Thoracic aorta (tissue), 2 donors: ENCODE measurements around the gene ST6GALNAC3. TPM values are rescaled to one million over a fixed set of nuclear protein-coding genes. Genes with fewer than 3 reads are reported as not detected.

Experiments
- ATAC-seq: fragments of 150-250 bp; one replicate; pipeline ENCODE4 v1.8.0; 2017; ENCODE audit warnings: low read depth; ENCODE audit not compliant: insufficient number of reproducible peaks, low FRiP score
- DNase-seq: peaks from one replicate; pipeline ENCODE4 v3.0.0-alpha.2; 2020; ENCODE audit warnings: low spot score
- H3K27ac ChIP-seq, 2 donors: fragments of 200-600 bp; sonication (generic); 1 replicate in 1 of 2; 2 replicates in 1 of 2; pipeline ENCODE4 v1.5.1; 2016; ENCODE audit warnings: mild to moderate bottlenecking in 2 of 2, moderate library complexity in 2 of 2
- H3K27me3 ChIP-seq: fragments of 200-600 bp; sonication (generic); replicated peaks from 2 replicates; pipeline ENCODE4 v1.6.0; 2016; ENCODE audit warnings: mild to moderate bottlenecking; ENCODE audit not compliant: insufficient read depth
- H3K36me3 ChIP-seq: fragments of 200-600 bp; sonication (generic); one replicate; pipeline ENCODE4 v1.5.1; 2016
- H3K4me1 ChIP-seq, 2 donors: fragments of 200-600 bp; sonication (generic); 1 replicate in 1 of 2; 2 replicates in 1 of 2; pipeline versions ENCODE4 v1.5.1 to v1.6.0; 2016; ENCODE audit warnings: low read depth in 2 of 2, mild to moderate bottlenecking in 1 of 2; ENCODE audit not compliant: control insufficient read depth in 1 of 2
- H3K4me3 ChIP-seq: fragments of 200-600 bp; sonication (generic); 2 replicates; pipeline ENCODE4 v1.5.1; 2016; ENCODE audit warnings: mild to moderate bottlenecking
- H3K9me3 ChIP-seq: fragments of 200-600 bp; sonication (generic); 2 replicates; pipeline ENCODE4 v1.5.1; 2016
- total RNA-seq, 2 donors: library from RNA; depleted of rRNA; stranded (reverse); fragments of >200 nt; gene quantifications; one replicate each; pipeline versions ENCODE4 v1.1.0 to v1.2.3, GENCODE V29; 2016
- TF ChIP-seq, protein P1 (sequence below): fragments of 200-600 bp; sonication (generic); IDR thresholded peaks from one replicate; pipeline ENCODE4 v1.5.1; 2019; ENCODE audit warnings: antibody characterized with exemption

Gene ST6GALNAC3
- total RNA-seq, 2 donors from 2014 or later, result 1.4 to 9.5 TPM

DNA sequence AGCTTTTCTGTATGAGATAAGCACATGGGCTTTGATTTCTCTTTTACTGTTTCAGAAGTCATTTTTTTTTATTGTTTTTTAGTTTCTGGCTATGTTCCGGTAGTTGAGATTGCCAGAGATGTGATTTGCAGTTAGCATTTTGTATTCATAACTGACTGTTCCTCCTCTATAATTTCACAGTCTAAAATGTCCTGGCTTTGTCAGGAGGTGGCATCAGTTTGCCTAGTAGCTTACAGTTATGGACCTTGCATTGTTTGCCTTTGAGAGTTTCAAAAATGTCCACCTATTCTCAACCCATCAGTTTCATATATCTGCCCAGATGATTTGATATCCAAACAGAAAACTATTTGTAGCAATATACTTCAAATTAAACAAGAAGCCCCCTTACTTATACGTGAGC, 39.5 kb upstream of the ST6GALNAC3 start:
- H3K4me3 ChIP-seq, result no peak overlapping the region
- ATAC-seq, result no peak
- TF ChIP-seq, protein P1, sequence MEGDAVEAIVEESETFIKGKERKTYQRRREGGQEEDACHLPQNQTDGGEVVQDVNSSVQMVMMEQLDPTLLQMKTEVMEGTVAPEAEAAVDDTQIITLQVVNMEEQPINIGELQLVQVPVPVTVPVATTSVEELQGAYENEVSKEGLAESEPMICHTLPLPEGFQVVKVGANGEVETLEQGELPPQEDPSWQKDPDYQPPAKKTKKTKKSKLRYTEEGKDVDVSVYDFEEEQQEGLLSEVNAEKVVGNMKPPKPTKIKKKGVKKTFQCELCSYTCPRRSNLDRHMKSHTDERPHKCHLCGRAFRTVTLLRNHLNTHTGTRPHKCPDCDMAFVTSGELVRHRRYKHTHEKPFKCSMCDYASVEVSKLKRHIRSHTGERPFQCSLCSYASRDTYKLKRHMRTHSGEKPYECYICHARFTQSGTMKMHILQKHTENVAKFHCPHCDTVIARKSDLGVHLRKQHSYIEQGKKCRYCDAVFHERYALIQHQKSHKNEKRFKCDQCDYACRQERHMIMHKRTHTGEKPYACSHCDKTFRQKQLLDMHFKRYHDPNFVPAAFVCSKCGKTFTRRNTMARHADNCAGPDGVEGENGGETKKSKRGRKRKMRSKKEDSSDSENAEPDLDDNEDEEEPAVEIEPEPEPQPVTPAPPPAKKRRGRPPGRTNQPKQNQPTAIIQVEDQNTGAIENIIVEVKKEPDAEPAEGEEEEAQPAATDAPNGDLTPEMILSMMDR, result no peak
- no peaks in the 10 kb centered on the region for H3K36me3 ChIP-seq
- DNase-seq, result no peak
- no peaks in the 10 kb centered on the region for H3K9me3 ChIP-seq
- no peaks in the 10 kb centered on the region for H3K27me3 ChIP-seq
- no peaks in the 10 kb centered on the region for H3K4me1 ChIP-seq
- H3K27ac ChIP-seq, result no peak overlapping the region

DNA sequence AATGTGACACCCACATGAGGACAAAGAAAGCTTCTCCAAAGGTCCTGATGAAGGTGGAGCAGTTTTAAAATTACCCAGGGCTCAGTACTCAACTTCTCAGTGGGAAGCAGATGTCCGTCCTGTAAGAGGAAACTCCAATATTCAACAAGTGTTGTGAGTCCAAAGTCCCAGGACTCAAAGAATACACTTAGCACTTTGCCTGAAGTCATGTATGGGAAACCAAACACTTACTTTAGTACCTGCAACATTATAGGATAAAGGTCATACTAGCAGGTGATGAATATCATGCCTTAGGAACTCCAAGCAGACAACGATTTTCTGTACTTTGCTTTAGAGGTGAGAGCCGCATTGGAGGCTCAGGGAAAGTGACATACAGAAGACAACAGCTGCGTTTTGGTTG, 37.2 kb upstream of the ST6GALNAC3 start:
- Histone ChIP-seq H3K4me1 (no peaks in the 10 kb centered on the region), H3K4me3 (no peak overlapping the region), H3K9me3 (no peaks in the 10 kb centered on the region), H3K36me3 (no peaks in the 10 kb centered on the region), H3K27ac (no peak overlapping the region), H3K27me3 (no peaks in the 10 kb centered on the region)
- ATAC-seq (no peak), DNase-seq (no peak)
- TF ChIP-seq, protein P1, result no peak

DNA sequence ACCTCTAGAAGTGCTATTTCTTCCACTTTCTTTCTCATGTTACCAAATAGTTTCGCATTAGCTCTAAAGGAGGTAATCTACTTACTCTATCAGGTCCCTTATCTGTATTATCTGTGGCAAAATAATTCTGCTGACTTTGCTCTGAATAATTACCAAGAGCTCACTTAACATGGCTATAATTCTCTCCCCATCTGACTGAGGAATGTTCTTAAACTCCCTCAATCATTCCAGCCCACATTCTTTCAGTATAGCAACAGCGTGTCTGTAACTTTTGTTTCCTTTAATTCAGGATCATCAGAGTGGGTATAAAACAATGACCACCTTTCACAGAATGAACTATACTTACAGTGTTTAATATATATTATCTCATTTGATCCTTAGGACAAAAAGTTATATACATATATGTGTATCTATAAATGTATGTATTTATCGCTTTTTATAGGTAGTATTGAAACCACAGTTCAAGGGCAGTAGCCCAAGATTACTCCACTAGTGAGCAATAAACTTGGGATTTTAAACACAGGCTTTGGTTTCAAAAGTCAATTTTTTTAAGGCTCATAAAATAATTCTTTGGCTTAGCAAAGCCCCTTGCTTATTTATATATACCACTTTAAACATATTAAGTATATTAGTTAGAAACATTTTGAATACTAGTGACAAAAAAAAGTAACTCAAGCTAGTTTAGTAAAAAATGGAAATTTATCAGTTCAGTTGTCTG, 36.1 kb upstream of the ST6GALNAC3 start:
- Histone ChIP-seq H3K4me1 (no peaks in the 10 kb centered on the region), H3K9me3 (no peaks in the 10 kb centered on the region), H3K36me3 (no peaks in the 10 kb centered on the region), H3K27me3 (no peaks in the 10 kb centered on the region), H3K4me3 (no peak overlapping the region), H3K27ac (no peak overlapping the region)
- DNase-seq, result no peak
- TF ChIP-seq, protein P1, result no peak
- ATAC-seq, result no peak

DNA sequence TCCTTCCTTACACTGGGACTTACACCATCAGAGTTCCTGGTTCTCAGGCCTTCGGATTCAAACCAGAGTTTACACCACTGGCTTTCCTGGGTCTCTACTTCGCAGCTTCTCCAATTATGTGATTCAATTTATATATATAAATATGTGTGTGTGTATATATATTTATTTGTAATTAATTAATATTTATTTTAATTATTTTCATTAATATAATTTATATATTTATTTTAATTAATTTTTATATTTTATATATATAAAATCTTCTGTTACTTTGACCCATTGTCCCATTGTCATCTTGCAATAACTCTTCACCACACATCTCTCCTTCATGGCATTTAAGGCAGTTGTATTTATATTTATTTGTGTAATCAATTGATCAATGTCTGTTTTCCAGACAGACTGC, 28.4 kb upstream of the ST6GALNAC3 start:
- Histone ChIP-seq H3K4me1 (no peaks in the 10 kb centered on the region), H3K9me3 (no peaks in the 10 kb centered on the region), H3K4me3 (no peak overlapping the region), H3K27ac (no peak overlapping the region), H3K27me3 (no peaks in the 10 kb centered on the region), H3K36me3 (no peaks in the 10 kb centered on the region)
- ATAC-seq (no peak), DNase-seq (no peak)
- TF ChIP-seq, protein P1, result no peak

DNA sequence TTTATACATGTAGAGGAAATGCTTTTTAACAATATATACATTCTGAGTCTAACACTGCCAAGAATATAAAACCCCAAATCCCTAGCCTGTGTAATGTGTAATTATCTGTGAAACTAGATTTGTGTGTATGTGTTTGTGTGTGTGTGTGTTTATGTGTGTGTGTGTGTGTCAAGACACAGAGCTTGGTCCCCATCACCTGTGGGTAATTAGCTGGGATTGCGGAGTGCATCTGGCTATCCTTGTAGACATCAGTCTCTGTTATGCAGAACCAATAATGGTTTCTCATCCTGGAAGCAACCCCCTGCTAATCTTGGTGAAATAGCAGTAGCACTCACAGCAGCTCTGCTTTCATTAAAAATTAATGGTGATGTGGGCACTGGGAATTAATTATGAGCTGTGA, 26.3 kb upstream of the ST6GALNAC3 start:
- no peak for ATAC-seq
- TF ChIP-seq, protein P1, result no peak

More for the DNA sequence above, 26.3 kb upstream of the ST6GALNAC3 start:
- H3K9me3 ChIP-seq, result no peaks in the 10 kb centered on the region
- H3K4me1 ChIP-seq, result no peaks in the 10 kb centered on the region
- H3K27ac ChIP-seq, result no peak overlapping the region
- DNase-seq, result no peak
- H3K36me3 ChIP-seq, result no peaks in the 10 kb centered on the region
- H3K27me3 ChIP-seq, result no peaks in the 10 kb centered on the region
- H3K4me3 ChIP-seq, result no peak overlapping the region
